ENCODE results near the gene HRH3.

- no peak for TF ChIP-seq CTCF (IDR thresholded peaks at IDR 0.05; ENCODE audit: insufficient read depth, low read depth, low read length)
- no peak for TF ChIP-seq EZH2 (IDR thresholded peaks at IDR 0.05; ENCODE audit: insufficient read depth, low read length)
Measured at GRCh38 chr20:62225820-62226635, 6.0 kb upstream of the HRH3 start.

Data from astrocyte (in vitro differentiated cells and primary cell).